Measurements from ENCODE around the gene SMYD3. TPM values are rescaled to one million over a fixed set of nuclear protein-coding genes. Genes with fewer than 3 reads are reported as not detected.

The SMYD3 gene
- total RNA-seq, 1 donor from 2014 or later, result 31.9 TPM

GRCh38 chr1:245915841-245916240, 591.2 kb downstream of the SMYD3 start:
- H3K36me3 Mint-ChIP-seq (ENCODE audit: insufficient read depth), result peaks cover 9% of the 10 kb centered on the region
- TF ChIP-seq CTCF (IDR thresholded peaks at IDR 0.05; ENCODE audit: unreplicated experiment), result no peak
- no peak overlapping the region for H3K27ac Mint-ChIP-seq
- no peak overlapping the region for H3K4me3 Mint-ChIP-seq (ENCODE audit: low read depth)
- DNase-seq (ENCODE audit: low spot score, unreplicated experiment), result no peak
- H3K9me3 Mint-ChIP-seq (ENCODE audit: low read depth), result peaks cover 9% of the 10 kb centered on the region
- H3K27me3 Mint-ChIP-seq, result no peaks in the 10 kb centered on the region
- H3K4me1 Mint-ChIP-seq (ENCODE audit: low read depth), result no peaks in the 10 kb centered on the region

- Mint-ChIP-seq H3K27me3 (no peaks in the 10 kb centered on the region), H3K36me3 (ENCODE audit: insufficient read depth) (peaks cover 9% of the 10 kb centered on the region), H3K27ac (no peak overlapping the region), H3K4me3 (ENCODE audit: low read depth) (no peak overlapping the region), H3K9me3 (ENCODE audit: low read depth) (peaks cover 12% of the 10 kb centered on the region), H3K4me1 (ENCODE audit: low read depth) (no peaks in the 10 kb centered on the region)
- TF ChIP-seq CTCF (IDR thresholded peaks at IDR 0.05; ENCODE audit: unreplicated experiment), result no peak
- DNase-seq (ENCODE audit: low spot score, unreplicated experiment), result no peak
Observed at GRCh38 chr1:245915406-245915805, 591.7 kb downstream of the SMYD3 start.

- H3K4me3 Mint-ChIP-seq (ENCODE audit: low read depth), result no peak overlapping the region
- H3K27ac Mint-ChIP-seq, result no peak overlapping the region
- peaks cover 10% of the 10 kb centered on the region for H3K36me3 Mint-ChIP-seq (ENCODE audit: insufficient read depth)
- no peak for DNase-seq (ENCODE audit: low spot score, unreplicated experiment)
- peaks cover 3% of the 10 kb centered on the region for H3K4me1 Mint-ChIP-seq (ENCODE audit: low read depth)
- H3K27me3 Mint-ChIP-seq, result no peaks in the 10 kb centered on the region
- peaks cover 24% of the 10 kb centered on the region for H3K9me3 Mint-ChIP-seq (ENCODE audit: low read depth)
- TF ChIP-seq CTCF (IDR thresholded peaks at IDR 0.05; ENCODE audit: unreplicated experiment), result no peak
Observed at GRCh38 chr1:245908543-245908942, 598.5 kb downstream of the SMYD3 start.

GRCh38 chr1:245906207-245906606, 600.9 kb downstream of the SMYD3 start:
- peaks cover 20% of the 10 kb centered on the region for H3K9me3 Mint-ChIP-seq (ENCODE audit: low read depth)
- H3K4me3 Mint-ChIP-seq (ENCODE audit: low read depth), result no peak overlapping the region
- H3K27me3 Mint-ChIP-seq, result no peaks in the 10 kb centered on the region
- no peak overlapping the region for H3K27ac Mint-ChIP-seq
- TF ChIP-seq CTCF (IDR thresholded peaks at IDR 0.05; ENCODE audit: unreplicated experiment), result no peak
- peaks cover 3% of the 10 kb centered on the region for H3K4me1 Mint-ChIP-seq (ENCODE audit: low read depth)
- H3K36me3 Mint-ChIP-seq (ENCODE audit: insufficient read depth), result peaks cover 6% of the 10 kb centered on the region
- no peak for DNase-seq (ENCODE audit: low spot score, unreplicated experiment)

GRCh38 chr1:245903851-245904250, 603.2 kb downstream of the SMYD3 start:
- Mint-ChIP-seq H3K4me1 (ENCODE audit: low read depth) (peaks cover 3% of the 10 kb centered on the region), H3K36me3 (ENCODE audit: insufficient read depth) (peaks cover 3% of the 10 kb centered on the region), H3K9me3 (ENCODE audit: low read depth) (peaks cover 3% of the 10 kb centered on the region), H3K27ac (no peak overlapping the region), H3K4me3 (ENCODE audit: low read depth) (no peak overlapping the region), H3K27me3 (no peaks in the 10 kb centered on the region)
- TF ChIP-seq CTCF (IDR thresholded peaks at IDR 0.05; ENCODE audit: unreplicated experiment), result no peak
- no peak for DNase-seq (ENCODE audit: low spot score, unreplicated experiment)

All from progenitor cell of endocrine pancreas (in vitro differentiated cells).